HepG2 (cell line): ENCODE measurements around the gene FAM181A. TPM values are rescaled to one million over a fixed set of nuclear protein-coding genes. Genes with fewer than 3 reads are reported as not detected.

ENCODE experiments used
- AGO1 ChIP-seq: fragments of 200-400 bp; formaldehyde crosslinking; IDR thresholded peaks from 2 replicates; pipeline ENCODE4 v1.6.1; 2017; ENCODE audit warnings: mild to moderate bottlenecking, low read depth, low read length, moderate library complexity; ENCODE audit not compliant: poor library complexity, severe bottlenecking
- BCL3 ChIP-seq: sonication (generic); formaldehyde crosslinking; IDR thresholded peaks from 2 replicates; pipeline ENCODE4 v1.5.1; 2020; ENCODE audit warnings: mild to moderate bottlenecking, missing genetic modification reagents, moderate library complexity
- HDAC2 ChIP-seq: sonication (generic); formaldehyde crosslinking; IDR thresholded peaks from 2 replicates; pipeline ENCODE4 v1.4.0; 2020; ENCODE audit warnings: missing genetic modification reagents
- NCOA2 ChIP-seq: sonication (generic); formaldehyde crosslinking; IDR thresholded peaks from 2 replicates; pipeline ENCODE4 v1.8.0; 2022; ENCODE audit warnings: inconsistent platforms
- NFKB2 ChIP-seq: sonication (generic); formaldehyde crosslinking; IDR thresholded peaks from 2 replicates; pipeline ENCODE4 v1.4.0; 2020; ENCODE audit warnings: missing genetic modification reagents, borderline replicate concordance
- SIX4 ChIP-seq: sonication (generic); formaldehyde crosslinking; IDR thresholded peaks from 2 replicates; pipeline ENCODE4 v1.4.0; 2020; ENCODE audit warnings: missing genetic modification reagents
- TCF7 ChIP-seq: sonication (generic); IDR thresholded peaks from 2 replicates; pipeline ENCODE4 v1.6.1; 2016; ENCODE audit warnings: antibody characterized with exemption, low read depth
- TEAD3 ChIP-seq: optimal IDR thresholded peaks from 2 replicates; pipeline ENCODE3; 2016; ENCODE audit warnings: borderline replicate concordance
- ZNF264 ChIP-seq: sonication (generic); formaldehyde crosslinking; IDR thresholded peaks from 2 replicates; pipeline ENCODE4 v1.4.0; 2020; ENCODE audit warnings: missing genetic modification reagents
- ZNF512 ChIP-seq: sonication (generic); formaldehyde crosslinking; IDR thresholded peaks from 2 replicates; pipeline ENCODE4 v1.4.0; 2020; ENCODE audit warnings: mild to moderate bottlenecking, missing genetic modification reagents
- ZNF720 ChIP-seq: sonication (generic); formaldehyde crosslinking; IDR thresholded peaks from 2 replicates; pipeline ENCODE4 v1.4.0; 2020; ENCODE audit warnings: missing genetic modification reagents
- ZNF781 ChIP-seq: sonication (generic); formaldehyde crosslinking; IDR thresholded peaks from 2 replicates; pipeline ENCODE4 v1.5.1; 2020; ENCODE audit warnings: borderline replicate concordance, mild to moderate bottlenecking, missing genetic modification reagents; ENCODE audit errors: not compliant biosample characterization
- ZSCAN20 ChIP-seq: sonication (generic); formaldehyde crosslinking; IDR thresholded peaks from 2 replicates; pipeline ENCODE4 v1.4.0; 2020; ENCODE audit warnings: missing genetic modification reagents, mild to moderate bottlenecking, borderline replicate concordance
- polyA plus RNA-seq, 8 experiments: library from polyadenylated mRNA; depleted of rRNA in 3 of 8; stranded (reverse) in 7 of 8; unstranded in 1 of 8; fragments of >200 nt; fragmentation: Illumina TruSeq in 4 of 8; extraction: Trizol in 4 of 8; gene quantifications; 2 replicates each; pipeline versions ENCODE4 v1.2.1 to v1.2.3, GENCODE V29; 2011 to 2016; ENCODE audit warnings: low read depth in 4 of 8, missing spikeins in 1 of 8, mixed read lengths in 1 of 8; ENCODE audit not compliant: insufficient read depth in 1 of 8
- total RNA-seq, 5 experiments: library from RNA; depleted of rRNA; stranded (reverse); fragments of >200 nt; fragmentation: Illumina TruSeq; extraction: Trizol; gene quantifications; 2 replicates each; pipeline ENCODE4 v1.2.3, GENCODE V29; 2016; ENCODE audit warnings: low read depth in 1 of 5
- TF ChIP-seq, protein P1 (sequence below): sonication (generic); formaldehyde crosslinking; IDR thresholded peaks from 2 replicates; pipeline ENCODE4 v1.9.0; 2021; ENCODE audit warnings: mild to moderate bottlenecking, missing genetic modification reagents
- TF ChIP-seq, protein P2 (sequence below): sonication (generic); formaldehyde crosslinking; IDR thresholded peaks from 2 replicates; pipeline ENCODE4 v1.4.0; 2020; ENCODE audit warnings: missing genetic modification reagents, borderline replicate concordance
- TF ChIP-seq, protein P3 (sequence below): sonication (generic); formaldehyde crosslinking; IDR thresholded peaks from 2 replicates; pipeline ENCODE4 v1.5.0; 2020; ENCODE audit warnings: mild to moderate bottlenecking, missing genetic modification reagents
- TF ChIP-seq, protein P4 (sequence below): sonication (generic); formaldehyde crosslinking; IDR thresholded peaks from 2 replicates; pipeline ENCODE4 v1.4.0; 2020; ENCODE audit warnings: missing genetic modification reagents

FAM181A gene
- total and polyA plus RNA-seq, 2 of the 13 experiments (the other 11 are each of a cell fraction or from before 2014, with no cell fraction given): 1.1 to 1.5 TPM

GRCh38 chr14:93905623-93906022 is 21.5 kb upstream of the FAM181A start (continued):
- TF ChIP-seq, protein P1, sequence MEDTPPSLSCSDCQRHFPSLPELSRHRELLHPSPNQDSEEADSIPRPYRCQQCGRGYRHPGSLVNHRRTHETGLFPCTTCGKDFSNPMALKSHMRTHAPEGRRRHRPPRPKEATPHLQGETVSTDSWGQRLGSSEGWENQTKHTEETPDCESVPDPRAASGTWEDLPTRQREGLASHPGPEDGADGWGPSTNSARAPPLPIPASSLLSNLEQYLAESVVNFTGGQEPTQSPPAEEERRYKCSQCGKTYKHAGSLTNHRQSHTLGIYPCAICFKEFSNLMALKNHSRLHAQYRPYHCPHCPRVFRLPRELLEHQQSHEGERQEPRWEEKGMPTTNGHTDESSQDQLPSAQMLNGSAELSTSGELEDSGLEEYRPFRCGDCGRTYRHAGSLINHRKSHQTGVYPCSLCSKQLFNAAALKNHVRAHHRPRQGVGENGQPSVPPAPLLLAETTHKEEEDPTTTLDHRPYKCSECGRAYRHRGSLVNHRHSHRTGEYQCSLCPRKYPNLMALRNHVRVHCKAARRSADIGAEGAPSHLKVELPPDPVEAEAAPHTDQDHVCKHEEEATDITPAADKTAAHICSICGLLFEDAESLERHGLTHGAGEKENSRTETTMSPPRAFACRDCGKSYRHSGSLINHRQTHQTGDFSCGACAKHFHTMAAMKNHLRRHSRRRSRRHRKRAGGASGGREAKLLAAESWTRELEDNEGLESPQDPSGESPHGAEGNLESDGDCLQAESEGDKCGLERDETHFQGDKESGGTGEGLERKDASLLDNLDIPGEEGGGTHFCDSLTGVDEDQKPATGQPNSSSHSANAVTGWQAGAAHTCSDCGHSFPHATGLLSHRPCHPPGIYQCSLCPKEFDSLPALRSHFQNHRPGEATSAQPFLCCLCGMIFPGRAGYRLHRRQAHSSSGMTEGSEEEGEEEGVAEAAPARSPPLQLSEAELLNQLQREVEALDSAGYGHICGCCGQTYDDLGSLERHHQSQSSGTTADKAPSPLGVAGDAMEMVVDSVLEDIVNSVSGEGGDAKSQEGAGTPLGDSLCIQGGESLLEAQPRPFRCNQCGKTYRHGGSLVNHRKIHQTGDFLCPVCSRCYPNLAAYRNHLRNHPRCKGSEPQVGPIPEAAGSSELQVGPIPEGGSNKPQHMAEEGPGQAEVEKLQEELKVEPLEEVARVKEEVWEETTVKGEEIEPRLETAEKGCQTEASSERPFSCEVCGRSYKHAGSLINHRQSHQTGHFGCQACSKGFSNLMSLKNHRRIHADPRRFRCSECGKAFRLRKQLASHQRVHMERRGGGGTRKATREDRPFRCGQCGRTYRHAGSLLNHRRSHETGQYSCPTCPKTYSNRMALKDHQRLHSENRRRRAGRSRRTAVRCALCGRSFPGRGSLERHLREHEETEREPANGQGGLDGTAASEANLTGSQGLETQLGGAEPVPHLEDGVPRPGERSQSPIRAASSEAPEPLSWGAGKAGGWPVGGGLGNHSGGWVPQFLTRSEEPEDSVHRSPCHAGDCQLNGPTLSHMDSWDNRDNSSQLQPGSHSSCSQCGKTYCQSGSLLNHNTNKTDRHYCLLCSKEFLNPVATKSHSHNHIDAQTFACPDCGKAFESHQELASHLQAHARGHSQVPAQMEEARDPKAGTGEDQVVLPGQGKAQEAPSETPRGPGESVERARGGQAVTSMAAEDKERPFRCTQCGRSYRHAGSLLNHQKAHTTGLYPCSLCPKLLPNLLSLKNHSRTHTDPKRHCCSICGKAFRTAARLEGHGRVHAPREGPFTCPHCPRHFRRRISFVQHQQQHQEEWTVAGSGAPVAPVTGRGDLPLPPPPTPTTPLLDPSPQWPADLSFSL (CRISPR knock-in tag): no peak
- TF ChIP-seq, protein P2, sequence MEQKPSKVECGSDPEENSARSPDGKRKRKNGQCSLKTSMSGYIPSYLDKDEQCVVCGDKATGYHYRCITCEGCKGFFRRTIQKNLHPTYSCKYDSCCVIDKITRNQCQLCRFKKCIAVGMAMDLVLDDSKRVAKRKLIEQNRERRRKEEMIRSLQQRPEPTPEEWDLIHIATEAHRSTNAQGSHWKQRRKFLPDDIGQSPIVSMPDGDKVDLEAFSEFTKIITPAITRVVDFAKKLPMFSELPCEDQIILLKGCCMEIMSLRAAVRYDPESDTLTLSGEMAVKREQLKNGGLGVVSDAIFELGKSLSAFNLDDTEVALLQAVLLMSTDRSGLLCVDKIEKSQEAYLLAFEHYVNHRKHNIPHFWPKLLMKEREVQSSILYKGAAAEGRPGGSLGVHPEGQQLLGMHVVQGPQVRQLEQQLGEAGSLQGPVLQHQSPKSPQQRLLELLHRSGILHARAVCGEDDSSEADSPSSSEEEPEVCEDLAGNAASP (CRISPR knock-in tag): peak; percentile 18; the same call in 1 of the 2 replicates
- no peak for TF ChIP-seq AGO1
- TF ChIP-seq ZNF264 (CRISPR knock-in tag): peak; percentile 82; the same call in 1 of the 2 replicates
- TF ChIP-seq TEAD3 (CRISPR knock-in tag): peak; percentile 60
- no peak for TF ChIP-seq ZNF720
- TF ChIP-seq NCOA2 (CRISPR knock-in tag): peak; percentile 79
- no peak for TF ChIP-seq BCL3 (CRISPR knock-in tag)
- TF ChIP-seq, protein P3, sequence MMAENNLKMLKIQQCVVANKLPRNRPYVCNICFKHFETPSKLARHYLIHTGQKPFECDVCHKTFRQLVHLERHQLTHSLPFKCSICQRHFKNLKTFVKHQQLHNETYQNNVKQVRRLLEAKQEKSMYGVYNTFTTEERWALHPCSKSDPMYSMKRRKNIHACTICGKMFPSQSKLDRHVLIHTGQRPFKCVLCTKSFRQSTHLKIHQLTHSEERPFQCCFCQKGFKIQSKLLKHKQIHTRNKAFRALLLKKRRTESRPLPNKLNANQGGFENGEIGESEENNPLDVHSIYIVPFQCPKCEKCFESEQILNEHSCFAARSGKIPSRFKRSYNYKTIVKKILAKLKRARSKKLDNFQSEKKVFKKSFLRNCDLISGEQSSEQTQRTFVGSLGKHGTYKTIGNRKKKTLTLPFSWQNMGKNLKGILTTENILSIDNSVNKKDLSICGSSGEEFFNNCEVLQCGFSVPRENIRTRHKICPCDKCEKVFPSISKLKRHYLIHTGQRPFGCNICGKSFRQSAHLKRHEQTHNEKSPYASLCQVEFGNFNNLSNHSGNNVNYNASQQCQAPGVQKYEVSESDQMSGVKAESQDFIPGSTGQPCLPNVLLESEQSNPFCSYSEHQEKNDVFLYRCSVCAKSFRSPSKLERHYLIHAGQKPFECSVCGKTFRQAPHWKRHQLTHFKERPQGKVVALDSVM (CRISPR knock-in tag): peak; percentile 70
- TF ChIP-seq, protein P4, sequence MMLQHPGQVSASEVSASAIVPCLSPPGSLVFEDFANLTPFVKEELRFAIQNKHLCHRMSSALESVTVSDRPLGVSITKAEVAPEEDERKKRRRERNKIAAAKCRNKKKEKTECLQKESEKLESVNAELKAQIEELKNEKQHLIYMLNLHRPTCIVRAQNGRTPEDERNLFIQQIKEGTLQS (CRISPR knock-in tag): no peak
- TF ChIP-seq NFKB2 (CRISPR knock-in tag): peak; percentile 42; the same call in 1 of the 2 replicates
- TF ChIP-seq ZSCAN20 (CRISPR knock-in tag): 0 out of 2 replicates have a peak, but pooled peaks have one; percentile 44
- peak; percentile 55; the same call in 1 of the 2 replicates for TF ChIP-seq TCF7
- peak; percentile 54 for TF ChIP-seq HDAC2 (CRISPR knock-in tag)
- TF ChIP-seq ZNF512 (CRISPR knock-in tag): no peak
- TF ChIP-seq ZNF781 (CRISPR knock-in tag): no peak
- TF ChIP-seq SIX4 (CRISPR knock-in tag): no peak
